PC-9 (cell line): ENCODE data around the gene SMIM10. TPM values are rescaled to one million over a fixed set of nuclear protein-coding genes. Genes with fewer than 3 reads are reported as not detected.
"Not testable (repeated sequence)": the region's sequence is repeated elsewhere in the genome, so short reads cannot be mapped to it uniquely, and the experiment has no call there.

Experiments
- BruUV-seq: library from RNA; stranded (reverse); fragments of 400-500 nt; replicated peaks from 2 replicates; lab custom pipeline; 2021; lab: Mats Ljungman, UMichigan
- CTCF ChIA-PET: fragments of 300-600 bp; sonication (Branson Sonifier 250); formaldehyde crosslinking; loops from one replicate; lab custom pipeline; 2022; ENCODE audit warnings: antibody characterized with exemption; lab: Charles Lee
- POLR2A ChIA-PET: fragments of 300-600 bp; sonication (Branson Sonifier 250); formaldehyde crosslinking; loops from one replicate; lab custom pipeline; 2022; ENCODE audit warnings: antibody characterized with exemption; ENCODE audit not compliant: unreplicated experiment; lab: Charles Lee
- DNase-seq, 2 experiments: peaks; one replicate each; pipeline versions ENCODE4 v3.0.0 to v3.0.0-alpha.2; 2015 to 2022; ENCODE audit warnings: mixed read lengths in 1 of 2
- H2AFZ ChIP-seq: fragments of 200-600 bp; sonication (generic); 2 replicates; pipeline ENCODE4 v1.8.1; 2017; ENCODE audit warnings: antibody characterized with exemption
- H3F3A ChIP-seq: fragments of 200-600 bp; sonication (generic); 2 replicates; pipeline ENCODE4 v1.8.1; 2017; ENCODE audit warnings: antibody characterized with exemption, mild to moderate bottlenecking, low read depth; ENCODE audit not compliant: insufficient read depth
- H3K27ac ChIP-seq: fragments of 200-600 bp; sonication (generic); 2 replicates; pipeline ENCODE4 v1.6.1; 2016; ENCODE audit warnings: mixed run types
- H3K27me3 ChIP-seq: fragments of 200-600 bp; sonication (generic); 2 replicates; pipeline ENCODE4 v1.6.1; 2016; ENCODE audit warnings: low read depth, mixed run types; ENCODE audit not compliant: insufficient read depth
- H3K36me3 ChIP-seq: fragments of 200-600 bp; sonication (generic); 2 replicates; pipeline ENCODE4 v1.6.1; 2016; ENCODE audit warnings: low read depth, mixed run types
- H3K4me1 ChIP-seq: fragments of 200-600 bp; sonication (generic); replicated peaks from 2 replicates; pipeline ENCODE4 v1.6.1; 2016; ENCODE audit warnings: mixed run types; ENCODE audit not compliant: insufficient read depth
- H3K4me2 ChIP-seq: fragments of 200-600 bp; sonication (generic); 2 replicates; pipeline ENCODE4 v1.6.1; 2017; ENCODE audit warnings: mixed run types
- H3K4me3 ChIP-seq: fragments of 200-600 bp; sonication (generic); 2 replicates; pipeline ENCODE4 v1.6.1; 2016; ENCODE audit warnings: mixed run types
- H3K79me2 ChIP-seq: fragments of 200-600 bp; sonication (generic); 2 replicates; pipeline ENCODE4 v1.6.1; 2017; ENCODE audit warnings: low read depth, mixed run types
- H3K9me2 ChIP-seq: fragments of 200-600 bp; sonication (generic); 2 replicates; pipeline ENCODE4 v1.8.1; 2017; ENCODE audit warnings: mild to moderate bottlenecking; ENCODE audit not compliant: insufficient read depth
- H3K9me3 ChIP-seq: fragments of 200-600 bp; sonication (generic); 2 replicates; pipeline ENCODE4 v1.8.1; 2016; ENCODE audit warnings: low read depth; ENCODE audit not compliant: insufficient read depth
- H4K20me1 ChIP-seq: fragments of 200-600 bp; sonication (generic); 2 replicates; pipeline ENCODE4 v1.8.1; 2017; ENCODE audit not compliant: insufficient read depth
- intact Hi-C: fragments of 100-400 bp; cut with micrococcal nuclease; formaldehyde crosslinking; loops from one replicate; pipeline ENCODE4 v1.10.0; 2022; ENCODE audit not compliant: unreplicated experiment
- total RNA-seq: library from RNA; stranded (reverse); gene quantifications from 2 replicates; pipeline ENCODE4 v1.2.3, GENCODE V29; 2021

SMIM10 gene
- total RNA-seq, 1 experiment from 2014 or later = 0.52 TPM

DNA sequence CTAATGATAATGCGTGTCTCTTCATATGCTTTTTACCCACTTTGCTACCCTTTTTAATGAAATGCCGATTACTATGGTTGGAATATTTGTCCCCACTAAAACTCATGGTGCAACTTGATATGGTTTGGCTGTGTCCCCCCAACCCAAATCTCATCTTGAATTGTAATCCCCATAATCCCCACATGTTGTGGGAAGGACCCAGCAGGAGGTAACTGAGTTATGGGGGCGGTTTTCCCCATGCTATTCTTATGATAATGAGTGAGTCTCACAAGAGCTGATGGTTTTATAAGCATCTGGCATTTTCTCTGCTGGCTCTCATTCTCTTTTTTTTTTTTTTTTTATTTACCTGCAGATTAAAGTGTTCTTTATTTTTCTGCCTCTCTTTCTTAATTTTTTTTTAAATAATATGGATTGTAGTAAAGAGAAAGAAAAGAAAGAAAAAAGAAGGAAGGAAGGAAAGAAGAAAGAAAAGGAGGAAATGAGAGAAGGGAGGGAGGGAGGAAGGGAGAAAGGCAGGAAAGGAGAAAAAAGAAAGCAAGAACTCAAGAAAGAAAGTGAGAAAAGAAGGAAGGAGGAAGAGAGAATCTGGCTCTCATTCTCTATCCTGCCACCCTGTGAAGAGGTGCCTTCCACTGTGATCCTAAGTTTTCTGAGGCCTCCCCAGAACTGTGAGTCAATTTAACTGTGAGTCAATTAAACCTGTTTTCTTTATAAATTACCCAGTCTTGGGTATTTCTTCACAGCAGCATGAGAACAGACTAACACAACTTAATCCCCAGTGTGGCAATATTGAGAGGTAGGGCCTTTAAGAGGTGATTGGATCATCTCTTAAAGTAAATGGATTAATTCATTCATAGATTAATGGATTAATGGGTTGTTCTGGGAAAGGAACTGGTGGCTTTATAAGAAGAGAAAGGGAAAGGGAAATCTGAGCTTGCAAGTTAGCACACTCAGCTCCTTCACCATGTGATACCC, 50.6 kb downstream of the SMIM10 start:
- intact Hi-C loops, H3K4me2 ChIP-seq, H3K4me3 ChIP-seq, H3K4me1 ChIP-seq, H3K36me3 ChIP-seq, H2AFZ ChIP-seq, CTCF ChIA-PET, H3K9me2 ChIP-seq, H3K27me3 ChIP-seq, H3K27ac ChIP-seq, POLR2A ChIA-PET, H3K9me3 ChIP-seq, DNase-seq, H3K79me2 ChIP-seq, BruUV-seq, H4K20me1 ChIP-seq, H3F3A ChIP-seq: not testable (repeated sequence)

Other genes starting within 250 kb of the SMIM10 start
- 66.3 and 96.4 TPM in 2 replicates for gene PABIR2, start 193.8 kb upstream of the SMIM10 start, total RNA-seq
- gene MOSPD1, start 75.7 kb upstream of the SMIM10 start, total RNA-seq = 22.3 and 31.0 TPM in 2 replicates
- gene RTL8B, start 31.6 kb downstream of the SMIM10 start, total RNA-seq = 12.0 and 12.6 TPM in 2 replicates
- 68.8 and 80.0 TPM in 2 replicates for gene RTL8C, start 41.4 kb downstream of the SMIM10 start, total RNA-seq
- 75.1 and 76.6 TPM in 2 replicates for gene RTL8A, start 61.1 kb downstream of the SMIM10 start, total RNA-seq
- gene SMIM10L2B, start 107.7 kb downstream of the SMIM10 start, total RNA-seq = 0.20 and 0.28 TPM in 2 replicates
- gene ETDB, start 129.5 kb downstream of the SMIM10 start, total RNA-seq = not detected in 2 replicates
- gene CT55, start 180.4 kb downstream of the SMIM10 start, total RNA-seq = not detected in 2 replicates